ENCODE data around the gene TTF2.

TTF2 gene

DNA sequence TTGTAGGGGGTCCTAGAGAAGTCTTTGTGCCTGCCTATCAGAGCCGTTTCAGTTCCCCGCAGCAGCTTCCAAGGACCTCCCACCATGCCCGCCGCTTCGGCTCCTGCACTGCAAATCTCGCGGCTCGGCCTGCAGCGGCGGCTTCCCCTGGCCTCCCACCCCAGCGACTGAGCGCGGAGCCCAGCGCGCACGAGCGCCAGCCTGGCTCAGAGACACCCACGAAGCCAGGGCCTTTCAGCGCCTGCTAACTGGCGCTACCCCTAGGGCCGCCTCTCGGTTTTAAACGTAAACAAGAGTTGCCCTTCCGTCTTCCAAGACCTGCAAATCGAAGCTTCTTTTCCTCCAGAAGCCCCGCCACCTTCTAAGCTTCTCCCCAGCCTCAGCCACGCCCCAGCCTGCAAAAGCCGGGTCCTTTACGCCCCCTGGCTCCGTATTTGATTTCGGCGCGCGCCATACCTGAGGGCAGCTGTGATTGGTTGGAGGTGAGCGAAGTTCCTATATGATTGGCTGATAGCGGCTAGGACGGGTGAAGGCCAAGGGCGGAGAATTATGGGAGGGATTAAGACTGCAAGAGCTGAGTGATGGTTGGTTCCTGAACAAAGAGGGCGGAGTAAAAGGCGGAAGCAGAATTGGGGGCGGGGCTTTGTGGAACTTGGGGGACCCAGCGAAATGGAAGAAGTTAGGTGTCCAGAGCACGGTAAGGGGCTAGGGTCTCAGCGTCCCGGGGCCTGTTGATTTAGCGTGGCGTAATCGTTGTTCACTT is at the start of gene TTF2:
Gene TTF2, plus strand, starts transcription at position 649 of the 763 bp plus-strand sequence. Its CDS starts 21 bp downstream, at position 670.
- peaks cover 23% of the 10 kb centered on the region for H3K36me3 ChIP-seq (ENCODE audit: control insufficient read depth, insufficient read depth, low read length)
- H3K27ac ChIP-seq (ENCODE audit: low read depth, low read length): peak within 1 kb of the TSS; percentile 71
- H3K4me3 ChIP-seq (ENCODE audit: low read depth, low read length): peak within 1 kb of the TSS; percentile 80
- peak within 1 kb of the TSS; percentile 82 for H3K9ac ChIP-seq (ENCODE audit: low read length)
- H3K4me1 ChIP-seq (ENCODE audit: control insufficient read depth, insufficient read depth, low read length): peaks cover 8% of the 10 kb centered on the region
- no peaks in the 10 kb centered on the region for H3K27me3 ChIP-seq (ENCODE audit: control insufficient read depth, insufficient read depth, low read length)
- no peaks in the 10 kb centered on the region for H3K9me3 ChIP-seq (ENCODE audit: control insufficient read depth, insufficient read depth, low read depth, low read length)

DNA sequence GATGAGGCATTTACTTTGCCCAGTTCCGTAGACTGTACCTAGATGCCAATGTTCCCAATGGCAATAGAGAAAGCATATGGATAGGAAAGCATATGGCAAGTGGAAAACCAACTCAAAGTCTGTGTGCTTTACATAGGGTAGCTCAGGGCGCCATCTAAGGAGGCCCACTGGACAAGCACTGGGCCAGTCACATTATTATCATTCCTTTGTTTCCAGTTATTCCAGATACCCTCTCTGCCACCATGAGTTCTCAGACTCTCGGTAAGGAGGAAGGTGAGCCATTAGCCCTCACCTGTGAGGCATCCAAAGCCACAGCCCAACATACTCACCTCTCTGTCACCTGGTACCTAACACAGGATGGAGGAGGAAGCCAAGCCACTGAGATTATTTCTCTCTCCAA is 48.8 kb upstream of the TTF2 start:
- H3K4me3 ChIP-seq (ENCODE audit: low read depth, low read length): no peak overlapping the region
- no peaks in the 10 kb centered on the region for H3K4me1 ChIP-seq (ENCODE audit: control insufficient read depth, insufficient read depth, low read length)
- no peaks in the 10 kb centered on the region for H3K27me3 ChIP-seq (ENCODE audit: control insufficient read depth, insufficient read depth, low read length)
- no peak overlapping the region for H3K27ac ChIP-seq (ENCODE audit: low read depth, low read length)
- no peaks in the 10 kb centered on the region for H3K36me3 ChIP-seq (ENCODE audit: control insufficient read depth, insufficient read depth, low read length)
- H3K9me3 ChIP-seq (ENCODE audit: control insufficient read depth, insufficient read depth, low read depth, low read length): no peaks in the 10 kb centered on the region
- H3K9ac ChIP-seq (ENCODE audit: low read length): no peak overlapping the region

GRCh38 chr1:117013309-117013858 is 46.7 kb upstream of the TTF2 start:
- H3K36me3 ChIP-seq (ENCODE audit: control insufficient read depth, insufficient read depth, low read length): no peaks in the 10 kb centered on the region
- no peaks in the 10 kb centered on the region for H3K9me3 ChIP-seq (ENCODE audit: control insufficient read depth, insufficient read depth, low read depth, low read length)
- H3K27me3 ChIP-seq (ENCODE audit: control insufficient read depth, insufficient read depth, low read length): no peaks in the 10 kb centered on the region
- no peaks in the 10 kb centered on the region for H3K4me1 ChIP-seq (ENCODE audit: control insufficient read depth, insufficient read depth, low read length)
- no peak overlapping the region for H3K4me3 ChIP-seq (ENCODE audit: low read depth, low read length)
- H3K27ac ChIP-seq (ENCODE audit: low read depth, low read length): no peak overlapping the region
- no peak overlapping the region for H3K9ac ChIP-seq (ENCODE audit: low read length)

GRCh38 chr1:117014209-117014608 is 45.9 kb upstream of the TTF2 start:
- Histone ChIP-seq H3K4me1 (ENCODE audit: control insufficient read depth, insufficient read depth, low read length) (no peaks in the 10 kb centered on the region), H3K4me3 (ENCODE audit: low read depth, low read length) (no peak overlapping the region), H3K27me3 (ENCODE audit: control insufficient read depth, insufficient read depth, low read length) (no peaks in the 10 kb centered on the region), H3K27ac (ENCODE audit: low read depth, low read length) (no peak overlapping the region), H3K36me3 (ENCODE audit: control insufficient read depth, insufficient read depth, low read length) (no peaks in the 10 kb centered on the region), H3K9me3 (ENCODE audit: control insufficient read depth, insufficient read depth, low read depth, low read length) (no peaks in the 10 kb centered on the region), H3K9ac (ENCODE audit: low read length) (no peak overlapping the region)

- Histone ChIP-seq H3K4me3 (ENCODE audit: low read depth, low read length) (no peak overlapping the region), H3K9ac (ENCODE audit: low read length) (no peak overlapping the region), H3K4me1 (ENCODE audit: control insufficient read depth, insufficient read depth, low read length) (no peaks in the 10 kb centered on the region), H3K9me3 (ENCODE audit: control insufficient read depth, insufficient read depth, low read depth, low read length) (no peaks in the 10 kb centered on the region), H3K27me3 (ENCODE audit: control insufficient read depth, insufficient read depth, low read length) (no peaks in the 10 kb centered on the region), H3K36me3 (ENCODE audit: control insufficient read depth, insufficient read depth, low read length) (no peaks in the 10 kb centered on the region), H3K27ac (ENCODE audit: low read depth, low read length) (no peak overlapping the region)
Measured at GRCh38 chr1:117015724-117016123, 44.4 kb upstream of the TTF2 start.

- H3K4me3 ChIP-seq (ENCODE audit: low read depth, low read length): no peak overlapping the region
- H3K9ac ChIP-seq (ENCODE audit: low read length): no peak overlapping the region
- H3K36me3 ChIP-seq (ENCODE audit: control insufficient read depth, insufficient read depth, low read length): no peaks in the 10 kb centered on the region
- no peak overlapping the region for H3K27ac ChIP-seq (ENCODE audit: low read depth, low read length)
- H3K4me1 ChIP-seq (ENCODE audit: control insufficient read depth, insufficient read depth, low read length): no peaks in the 10 kb centered on the region
- no peaks in the 10 kb centered on the region for H3K9me3 ChIP-seq (ENCODE audit: control insufficient read depth, insufficient read depth, low read depth, low read length)
- H3K27me3 ChIP-seq (ENCODE audit: control insufficient read depth, insufficient read depth, low read length): no peaks in the 10 kb centered on the region
Measured at GRCh38 chr1:117017062-117017461, 43.1 kb upstream of the TTF2 start.

GRCh38 chr1:117017648-117018047 is 42.5 kb upstream of the TTF2 start:
- Histone ChIP-seq H3K9ac (ENCODE audit: low read length) (no peak overlapping the region), H3K4me1 (ENCODE audit: control insufficient read depth, insufficient read depth, low read length) (no peaks in the 10 kb centered on the region), H3K36me3 (ENCODE audit: control insufficient read depth, insufficient read depth, low read length) (no peaks in the 10 kb centered on the region), H3K27me3 (ENCODE audit: control insufficient read depth, insufficient read depth, low read length) (no peaks in the 10 kb centered on the region), H3K9me3 (ENCODE audit: control insufficient read depth, insufficient read depth, low read depth, low read length) (no peaks in the 10 kb centered on the region), H3K27ac (ENCODE audit: low read depth, low read length) (no peak overlapping the region), H3K4me3 (ENCODE audit: low read depth, low read length) (no peak overlapping the region)

GRCh38 chr1:117020526-117021156 is 39.5 kb upstream of the TTF2 start:
- Histone ChIP-seq H3K9me3 (ENCODE audit: control insufficient read depth, insufficient read depth, low read depth, low read length) (no peaks in the 10 kb centered on the region), H3K4me3 (ENCODE audit: low read depth, low read length) (no peak overlapping the region), H3K27ac (ENCODE audit: low read depth, low read length) (no peak overlapping the region), H3K36me3 (ENCODE audit: control insufficient read depth, insufficient read depth, low read length) (no peaks in the 10 kb centered on the region; the same call in 1 of the 2 replicates), H3K4me1 (ENCODE audit: control insufficient read depth, insufficient read depth, low read length) (no peaks in the 10 kb centered on the region), H3K27me3 (ENCODE audit: control insufficient read depth, insufficient read depth, low read length) (no peaks in the 10 kb centered on the region), H3K9ac (ENCODE audit: low read length) (no peak overlapping the region)

DNA sequence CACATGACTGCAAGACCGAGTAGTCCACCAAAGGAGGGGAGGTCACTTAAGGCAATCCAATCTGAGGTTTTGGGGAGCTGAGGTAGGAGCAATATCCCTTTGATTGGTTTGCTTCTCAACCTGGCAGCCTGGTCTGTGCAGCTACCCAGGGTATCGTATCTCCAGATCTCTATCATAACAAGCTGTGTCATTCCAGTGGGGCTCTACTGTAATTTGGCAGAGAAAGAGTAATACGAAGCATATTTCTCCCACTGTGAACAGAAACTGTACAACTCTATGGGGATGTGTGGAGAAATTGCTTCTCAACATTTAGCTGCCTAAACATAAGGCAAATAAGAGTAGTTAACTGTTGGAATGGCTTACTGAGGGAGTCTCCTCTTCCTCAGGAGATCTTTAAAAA is 38.0 kb upstream of the TTF2 start:
- no peak overlapping the region for H3K4me3 ChIP-seq (ENCODE audit: low read depth, low read length)
- H3K9me3 ChIP-seq (ENCODE audit: control insufficient read depth, insufficient read depth, low read depth, low read length): no peaks in the 10 kb centered on the region
- H3K4me1 ChIP-seq (ENCODE audit: control insufficient read depth, insufficient read depth, low read length): no peaks in the 10 kb centered on the region
- no peaks in the 10 kb centered on the region; the same call in 1 of the 2 replicates for H3K36me3 ChIP-seq (ENCODE audit: control insufficient read depth, insufficient read depth, low read length)
- H3K9ac ChIP-seq (ENCODE audit: low read length): no peak overlapping the region
- no peak overlapping the region for H3K27ac ChIP-seq (ENCODE audit: low read depth, low read length)
- H3K27me3 ChIP-seq (ENCODE audit: control insufficient read depth, insufficient read depth, low read length): no peaks in the 10 kb centered on the region

DNA sequence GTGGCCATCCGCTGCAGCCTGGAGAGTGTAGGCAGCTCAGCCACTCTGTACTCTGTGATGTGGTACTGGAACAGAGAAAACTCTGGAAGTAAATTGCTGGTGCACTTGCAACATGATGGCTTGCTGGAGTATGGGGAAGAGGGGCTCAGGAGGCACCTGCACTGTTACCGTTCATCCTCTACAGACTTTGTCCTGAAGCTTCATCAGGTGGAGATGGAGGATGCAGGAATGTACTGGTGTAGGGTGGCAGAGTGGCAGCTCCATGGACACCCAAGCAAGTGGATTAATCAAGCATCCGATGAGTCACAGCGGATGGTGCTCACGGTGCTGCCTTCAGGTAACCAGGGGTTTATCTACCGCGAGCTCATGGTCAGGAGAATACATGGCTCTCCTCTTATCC is 34.6 kb upstream of the TTF2 start:
- H3K4me1 ChIP-seq (ENCODE audit: control insufficient read depth, insufficient read depth, low read length): no peaks in the 10 kb centered on the region
- H3K36me3 ChIP-seq (ENCODE audit: control insufficient read depth, insufficient read depth, low read length): no peaks in the 10 kb centered on the region; the same call in 1 of the 2 replicates
- no peak overlapping the region for H3K4me3 ChIP-seq (ENCODE audit: low read depth, low read length)
- H3K27ac ChIP-seq (ENCODE audit: low read depth, low read length): no peak overlapping the region
- H3K9me3 ChIP-seq (ENCODE audit: control insufficient read depth, insufficient read depth, low read depth, low read length): no peaks in the 10 kb centered on the region
- H3K27me3 ChIP-seq (ENCODE audit: control insufficient read depth, insufficient read depth, low read length): no peaks in the 10 kb centered on the region
- H3K9ac ChIP-seq (ENCODE audit: low read length): no peak overlapping the region

DNA sequence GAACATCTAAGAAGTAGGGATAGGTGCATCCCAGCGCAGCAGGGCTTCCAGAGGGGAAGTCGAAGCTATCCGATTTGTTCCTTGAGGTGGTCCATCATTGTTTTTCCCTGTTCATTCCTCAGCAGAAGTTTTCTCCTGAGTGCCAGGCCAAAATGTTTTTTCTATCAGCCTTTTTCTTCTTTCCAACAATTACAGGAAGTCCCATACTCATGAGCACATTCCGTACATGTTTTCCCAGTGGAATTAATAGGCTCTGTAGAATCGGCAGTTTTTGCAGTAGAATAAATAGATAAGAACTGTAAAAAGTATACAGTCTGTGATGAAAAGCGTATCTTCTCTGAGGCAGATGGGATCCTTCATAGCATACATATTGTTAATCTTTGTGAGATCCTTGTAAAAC is 33.8 kb upstream of the TTF2 start:
- no peaks in the 10 kb centered on the region for H3K9me3 ChIP-seq (ENCODE audit: control insufficient read depth, insufficient read depth, low read depth, low read length)
- H3K9ac ChIP-seq (ENCODE audit: low read length): no peak overlapping the region
- H3K4me3 ChIP-seq (ENCODE audit: low read depth, low read length): no peak overlapping the region
- no peaks in the 10 kb centered on the region; the same call in 1 of the 2 replicates for H3K36me3 ChIP-seq (ENCODE audit: control insufficient read depth, insufficient read depth, low read length)
- no peaks in the 10 kb centered on the region for H3K4me1 ChIP-seq (ENCODE audit: control insufficient read depth, insufficient read depth, low read length)
- no peak overlapping the region for H3K27ac ChIP-seq (ENCODE audit: low read depth, low read length)
- no peaks in the 10 kb centered on the region for H3K27me3 ChIP-seq (ENCODE audit: control insufficient read depth, insufficient read depth, low read length)

All from HUES6 (cell line).